Keratinocyte (primary cell): Measurements from ENCODE around the gene EIF3D. TPM values are rescaled to one million over a fixed set of nuclear protein-coding genes. Genes with fewer than 3 reads are reported as not detected.
A peak's percentile ranks its signal among the peaks of the same experiment; 100 is the strongest.

Source experiments
- DNase-seq: peaks from one replicate; pipeline ENCODE4 v3.0.0-alpha.2; 2011; ENCODE audit warnings: low read depth, missing footprints, low spot score
- FAIRE-seq: peaks from 2 replicates; lab custom pipeline; 2011; peaks lifted over from hg19 to GRCh38; lab: Jason Lieb, UNC
- H2AFZ ChIP-seq: 2 replicates; pipeline ENCODE4 v1.6.0; 2012; ENCODE audit warnings: low read length, control low read depth, inconsistent platforms; ENCODE audit not compliant: control insufficient read depth
- H3K27ac ChIP-seq: 2 replicates; pipeline ENCODE4 v1.5.1; 2011; ENCODE audit warnings: low read length; ENCODE audit not compliant: control insufficient read depth, insufficient read depth
- H3K27me3 ChIP-seq: 3 replicates; pipeline ENCODE4 v1.6.0; 2011; ENCODE audit warnings: low read length; ENCODE audit not compliant: control insufficient read depth, insufficient read depth; ENCODE audit errors: extremely low read depth
- H3K36me3 ChIP-seq, 2 experiments: 2 replicates in 1 of 2; 3 replicates in 1 of 2; pipeline ENCODE4 v1.5.1; 2011; ENCODE audit warnings: low read length in 2 of 2, mild to moderate bottlenecking in 1 of 2; ENCODE audit not compliant: control insufficient read depth in 2 of 2, insufficient read depth in 2 of 2; ENCODE audit errors: extremely low read depth in 1 of 2
- H3K4me1 ChIP-seq: 3 replicates; pipeline ENCODE4 v1.5.1; 2011; ENCODE audit warnings: low read length; ENCODE audit not compliant: control insufficient read depth, insufficient read depth; ENCODE audit errors: extremely low read depth
- H3K4me2 ChIP-seq: 3 replicates; pipeline ENCODE4 v1.6.0; 2011; ENCODE audit warnings: low read depth, low read length; ENCODE audit not compliant: control insufficient read depth, insufficient read depth; ENCODE audit errors: extremely low read depth
- H3K4me3 ChIP-seq, 3 experiments: fragments of 200-600 bp in 1 of 3; sonication (generic) in 1 of 3; 2 replicates in 2 of 3; 3 replicates in 1 of 3; pipeline ENCODE4 v1.5.1; 2011 to 2016; ENCODE audit warnings: low read length in 3 of 3, mild to moderate bottlenecking in 3 of 3, control low read depth in 2 of 3, inconsistent platforms in 1 of 3, low read depth in 1 of 3, mixed read lengths in 1 of 3, mixed run types in 1 of 3, moderate library complexity in 1 of 3; ENCODE audit not compliant: control insufficient read depth in 2 of 3, insufficient read depth in 2 of 3; ENCODE audit errors: extremely low read depth in 1 of 3
- H3K79me2 ChIP-seq: 2 replicates; pipeline ENCODE4 v1.6.0; 2012; ENCODE audit warnings: low read length; ENCODE audit not compliant: control insufficient read depth, insufficient read depth
- H3K9ac ChIP-seq: 3 replicates; pipeline ENCODE4 v1.6.0; 2011; ENCODE audit warnings: low read length; ENCODE audit not compliant: control insufficient read depth, insufficient read depth; ENCODE audit errors: extremely low read depth
- H3K9me1 ChIP-seq: 3 replicates; pipeline ENCODE4 v1.6.0; 2011; ENCODE audit warnings: low read length; ENCODE audit not compliant: control insufficient read depth, insufficient read depth; ENCODE audit errors: extremely low read depth
- H3K9me3 ChIP-seq: 2 replicates; pipeline ENCODE4 v1.5.1; 2012; ENCODE audit warnings: low read depth, low read length; ENCODE audit not compliant: control insufficient read depth
- H4K20me1 ChIP-seq: 3 replicates; pipeline ENCODE4 v1.6.0; 2011; ENCODE audit warnings: low read length; ENCODE audit not compliant: control insufficient read depth, insufficient read depth; ENCODE audit errors: extremely low read depth
- EZH2 ChIP-seq: IDR thresholded peaks from one replicate; pipeline ENCODE4 v1.6.1; 2012; ENCODE audit warnings: inconsistent platforms, mild to moderate bottlenecking, low read length, moderate library complexity
- dilution Hi-C: fragments of 300-500 bp; cut with MboI; formaldehyde crosslinking; loops from one replicate; pipeline ENCODE4 v1.7.0; 2020; ENCODE audit warnings: low sequenced_read_pairs; ENCODE audit not compliant: extremely low pct_ligation_motif_present
- polyA plus RNA-seq, 5 experiments: library from polyadenylated mRNA; depleted of rRNA in 3 of 5; stranded (reverse) in 3 of 5; stranded (forward) in 1 of 5; unstranded in 1 of 5; fragments of >200 nt; gene quantifications; 1 replicate in 1 of 5; 2 replicates in 3 of 5; 3 replicates in 1 of 5; pipeline versions ENCODE4 v1.2.1 to v1.2.3, GENCODE V29; 2011 to 2012; ENCODE audit warnings: missing spikeins in 2 of 5, low read depth in 1 of 5, low replicate concordance in 1 of 5
- TF ChIP-seq, protein P1 (sequence below), 3 experiments: IDR thresholded peaks in 1 of 3; conservative IDR thresholded peaks in 1 of 3; optimal IDR thresholded peaks in 1 of 3; 2 replicates in 2 of 3; 3 replicates in 1 of 3; pipeline versions ENCODE3 to v1.5.1; 2011; ENCODE audit warnings: low read length in 3 of 3, mild to moderate bottlenecking in 3 of 3, moderate library complexity in 2 of 3, control low read depth in 1 of 3, inconsistent platforms in 1 of 3; ENCODE audit not compliant: insufficient read depth in 2 of 3; ENCODE audit errors: extremely low read depth in 1 of 3

Gene EIF3D
- polyA plus RNA-seq, 1 donor (not counting 4 experiments of a cell fraction or from before 2014, with no cell fraction given): 408 TPM

DNA sequence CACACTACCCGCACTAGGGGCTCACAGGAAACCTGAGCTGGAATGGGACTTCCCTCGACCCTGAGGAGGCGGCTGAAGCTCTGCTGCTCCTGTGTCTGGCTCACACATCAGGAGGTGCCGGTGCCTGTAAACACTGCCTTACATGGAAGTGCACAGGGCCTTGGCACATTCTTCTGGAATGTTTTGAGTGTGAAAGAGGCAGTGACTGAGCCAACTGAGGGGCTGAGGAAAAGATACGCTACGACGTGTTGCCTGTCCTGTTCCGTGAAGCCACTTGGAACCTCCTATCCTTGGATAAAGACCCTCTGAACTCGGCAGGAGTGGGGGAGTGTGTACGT, 58.0 kb downstream of the EIF3D start:
- no peak for TF ChIP-seq EZH2
- TF ChIP-seq, protein P1, sequence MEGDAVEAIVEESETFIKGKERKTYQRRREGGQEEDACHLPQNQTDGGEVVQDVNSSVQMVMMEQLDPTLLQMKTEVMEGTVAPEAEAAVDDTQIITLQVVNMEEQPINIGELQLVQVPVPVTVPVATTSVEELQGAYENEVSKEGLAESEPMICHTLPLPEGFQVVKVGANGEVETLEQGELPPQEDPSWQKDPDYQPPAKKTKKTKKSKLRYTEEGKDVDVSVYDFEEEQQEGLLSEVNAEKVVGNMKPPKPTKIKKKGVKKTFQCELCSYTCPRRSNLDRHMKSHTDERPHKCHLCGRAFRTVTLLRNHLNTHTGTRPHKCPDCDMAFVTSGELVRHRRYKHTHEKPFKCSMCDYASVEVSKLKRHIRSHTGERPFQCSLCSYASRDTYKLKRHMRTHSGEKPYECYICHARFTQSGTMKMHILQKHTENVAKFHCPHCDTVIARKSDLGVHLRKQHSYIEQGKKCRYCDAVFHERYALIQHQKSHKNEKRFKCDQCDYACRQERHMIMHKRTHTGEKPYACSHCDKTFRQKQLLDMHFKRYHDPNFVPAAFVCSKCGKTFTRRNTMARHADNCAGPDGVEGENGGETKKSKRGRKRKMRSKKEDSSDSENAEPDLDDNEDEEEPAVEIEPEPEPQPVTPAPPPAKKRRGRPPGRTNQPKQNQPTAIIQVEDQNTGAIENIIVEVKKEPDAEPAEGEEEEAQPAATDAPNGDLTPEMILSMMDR (optimal IDR thresholded peaks at IDR 0.05 in 1 of 3, IDR thresholded peaks at IDR 0.05 in 1 of 3, conservative IDR thresholded peaks at IDR 0.05 in 1 of 3; ENCODE audit: extremely low read depth in 1 of 3, insufficient read depth in 2 of 3, low read length in 3 of 3): no peak
- Histone ChIP-seq H2AFZ (no peak overlapping the region), H3K27ac (peak overlapping the region; percentile 67), H3K9me3 (no peaks in the 10 kb centered on the region), H4K20me1 (no peaks in the 10 kb centered on the region), H3K9me1 (no peaks in the 10 kb centered on the region), H3K4me3 (peak overlapping the region in 1 of 3 experiments; percentile 9), H3K36me3 (peaks cover 16 to 20% of the 10 kb centered on the region in 2 experiments), H3K9ac (peak overlapping the region; percentile 45), H3K4me2 (peak overlapping the region; percentile 39), H3K4me1 (peaks cover 59% of the 10 kb centered on the region), H3K27me3 (no peaks in the 10 kb centered on the region), H3K79me2 (peaks cover 20% of the 10 kb centered on the region)
- dilution Hi-C loops: no loop called here
- FAIRE-seq: no peak
- DNase-seq: no peak

DNA sequence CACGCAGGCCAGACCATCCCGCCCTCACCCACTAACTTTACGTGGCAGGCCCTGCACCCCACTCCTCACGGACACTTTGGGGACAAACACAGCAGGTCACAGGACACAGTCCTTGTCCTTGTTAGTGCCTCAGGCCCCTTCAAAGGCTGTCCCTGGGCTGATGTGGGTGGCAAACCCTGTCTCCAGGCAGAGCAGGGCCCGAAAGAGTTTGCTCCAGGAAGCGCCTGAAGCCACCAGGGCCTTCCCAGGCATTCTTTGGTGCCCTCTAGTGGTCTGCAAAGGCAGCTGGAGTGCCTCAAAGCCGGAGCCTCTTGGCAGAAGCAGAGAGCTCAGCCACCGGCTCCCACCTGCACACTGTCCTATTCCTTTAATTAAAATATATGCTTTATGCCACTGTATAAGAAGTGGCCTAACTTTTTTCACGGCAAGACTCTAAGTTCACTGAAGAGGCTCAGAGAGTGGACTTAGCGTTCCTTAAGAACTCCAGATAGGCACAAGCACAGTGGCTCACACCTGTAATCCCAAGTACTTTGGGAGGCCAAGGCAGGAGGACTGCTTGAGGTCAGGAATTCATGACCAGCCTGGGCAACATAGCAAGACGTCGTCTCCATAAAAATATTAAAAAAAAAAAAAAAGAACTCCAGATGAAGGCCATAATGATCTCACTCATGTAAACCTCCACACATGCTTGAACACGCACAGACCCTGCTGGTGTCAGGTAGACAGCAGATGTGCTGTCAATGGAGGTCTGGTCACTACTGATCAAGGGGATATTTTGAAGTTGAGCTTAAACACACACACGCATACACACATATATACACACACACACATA, 58.6 kb downstream of the EIF3D start:
- no peaks in the 10 kb centered on the region for H3K9me1 ChIP-seq
- no peaks in the 10 kb centered on the region for H3K27me3 ChIP-seq
- peak overlapping the region; percentile 46 for H3K4me2 ChIP-seq
- H2AFZ ChIP-seq: no peak overlapping the region
- H3K36me3 ChIP-seq: peaks cover 10 to 14% of the 10 kb centered on the region in 2 experiments
- TF ChIP-seq EZH2: no peak
- TF ChIP-seq, protein P1 (optimal IDR thresholded peaks at IDR 0.05 in 1 of 3, IDR thresholded peaks at IDR 0.05 in 1 of 3, conservative IDR thresholded peaks at IDR 0.05 in 1 of 3; ENCODE audit: extremely low read depth in 1 of 3, insufficient read depth in 2 of 3, low read length in 3 of 3): peak; percentile 91 to 97 (median 95)
- H3K4me3 ChIP-seq: peak overlapping the region in 1 of 3 experiments; percentile 23
- H3K9me3 ChIP-seq: no peaks in the 10 kb centered on the region
- H4K20me1 ChIP-seq: no peaks in the 10 kb centered on the region
- peak; percentile 69 for DNase-seq
- peaks cover 65% of the 10 kb centered on the region for H3K4me1 ChIP-seq
- H3K79me2 ChIP-seq: peaks cover 20% of the 10 kb centered on the region
- dilution Hi-C loops: no loop called here
- H3K27ac ChIP-seq: peak overlapping the region; percentile 67
- FAIRE-seq: peak; percentile 88
- H3K9ac ChIP-seq: peak overlapping the region; percentile 61
